NB4 (cell line): ENCODE data around the gene GPRASP2.

Source experiments
- CTCF ChIP-seq: IDR thresholded peaks from one replicate; pipeline ENCODE4 v1.5.1; 2012; ENCODE audit warnings: low read depth, low read length
- MYC ChIP-seq: IDR thresholded peaks from 2 replicates; pipeline ENCODE4 v1.6.1; 2011; ENCODE audit warnings: low read depth, low read length
- POLR2A ChIP-seq: IDR thresholded peaks from 2 replicates; pipeline ENCODE4 v1.6.1; 2011; ENCODE audit warnings: mild to moderate bottlenecking; ENCODE audit not compliant: insufficient read length; ENCODE audit errors: extremely low read depth

- TF ChIP-seq CTCF: no peak
- no peak for TF ChIP-seq POLR2A
- TF ChIP-seq MYC: no peak
These were observed 855 bp downstream of the GPRASP2 start for GRCh38 chrX:102712981-102713625.
